HepG2 (cell line): Measurements from ENCODE around the gene OR6B3. TPM values are rescaled to one million over a fixed set of nuclear protein-coding genes. Genes with fewer than 3 reads are reported as not detected.

Experiments
- ATAC-seq: fragments of 200-7000 bp; cut with Tn5 transposase; 3 replicates; pipeline ENCODE4 v1.9.1; 2020; ENCODE audit warnings: mild to moderate bottlenecking, moderate library complexity
- BruUV-seq: library from RNA; stranded (reverse); fragments of 400-500 nt; replicated peaks from 2 replicates; lab custom pipeline; 2021; lab: Mats Ljungman, UMichigan
- CTCF ChIA-PET: fragments of 300-600 bp; formaldehyde crosslinking; extraction: SDS; loops from one replicate; lab custom pipeline; 2021; ENCODE audit warnings: low total read pairs, inconsistent platforms, low intra/inter-chr PET ratio; lab: Yijun Ruan, JAX
- POLR2A ChIA-PET: fragments of 350-600 bp; sonication (Branson Sonifier 250); formaldehyde crosslinking; loops from one replicate; lab custom pipeline; 2020; ENCODE audit warnings: antibody characterized with exemption, inconsistent platforms; lab: Yijun Ruan, JAX
- DNase-seq: peaks from one replicate; pipeline ENCODE4 v3.0.0-alpha.2; 2015; ENCODE audit warnings: low spot score
- FAIRE-seq: peaks from 3 replicates; lab custom pipeline; 2011; peaks lifted over from hg19 to GRCh38; lab: Jason Lieb, UNC
- H2AFZ ChIP-seq: one replicate; pipeline ENCODE4 v1.6.1; 2011; ENCODE audit warnings: low read length, inconsistent platforms
- H3K27ac ChIP-seq: fragments of 300-600 bp; 3 replicates; pipeline ENCODE4 v1.8.0; 2011; ENCODE audit warnings: mixed run types, mild to moderate bottlenecking, mixed read lengths, low read length, inconsistent platforms; ENCODE audit not compliant: insufficient read depth; ENCODE audit errors: extremely low read length
- H3K27me3 ChIP-seq, 2 experiments: fragments of 200-600 bp in 1 of 2; 2 replicates in 1 of 2; 3 replicates in 1 of 2; pipeline versions ENCODE4 v1.6.0 to v1.8.0; 2011; ENCODE audit warnings: low read length in 2 of 2, mild to moderate bottlenecking in 2 of 2, moderate library complexity in 2 of 2, inconsistent platforms in 1 of 2; ENCODE audit not compliant: insufficient read depth in 2 of 2, control insufficient read depth in 1 of 2
- H3K36me3 ChIP-seq, 2 experiments: fragments of 200-600 bp in 1 of 2; replicated peaks in 1 of 2; 2 replicates in 1 of 2; 3 replicates in 1 of 2; pipeline versions ENCODE4 v1.5.1 to v1.8.0; 2011; ENCODE audit warnings: low read length in 2 of 2, inconsistent platforms in 1 of 2; ENCODE audit not compliant: insufficient read depth in 2 of 2, control insufficient read depth in 1 of 2
- H3K4me1 ChIP-seq: 2 replicates; pipeline ENCODE4 v1.5.1; 2012; ENCODE audit warnings: low read length, inconsistent platforms; ENCODE audit not compliant: insufficient read depth
- H3K4me2 ChIP-seq: 2 replicates; pipeline ENCODE4 v1.6.0; 2011; ENCODE audit warnings: low read depth, low read length, inconsistent platforms
- H3K4me3 ChIP-seq, 3 experiments: fragments of 200-600 bp in 1 of 3; sonication (generic), shearing (Covaris generic) in 1 of 3; replicated peaks in 1 of 3; 2 replicates each; pipeline ENCODE4 v1.5.1; 2011 to 2016; ENCODE audit warnings: low read length in 3 of 3, inconsistent platforms in 2 of 3, low read depth in 2 of 3, mild to moderate bottlenecking in 2 of 3, control low read depth in 1 of 3, mixed read lengths in 1 of 3; ENCODE audit not compliant: insufficient read depth in 1 of 3
- H3K79me2 ChIP-seq: one replicate; pipeline ENCODE4 v1.6.1; 2011; ENCODE audit warnings: low read length, inconsistent platforms; ENCODE audit not compliant: insufficient read depth
- H3K9ac ChIP-seq: 2 replicates; pipeline ENCODE4 v1.6.0; 2011; ENCODE audit warnings: mild to moderate bottlenecking, low read depth, low read length, inconsistent platforms; ENCODE audit not compliant: insufficient read depth
- H3K9me3 ChIP-seq: 2 replicates; pipeline ENCODE4 v1.5.1; 2012; ENCODE audit warnings: mild to moderate bottlenecking, low read length
- H4K20me1 ChIP-seq: 2 replicates; pipeline ENCODE4 v1.6.0; 2011; ENCODE audit warnings: inconsistent platforms, mild to moderate bottlenecking, low read length, moderate library complexity; ENCODE audit not compliant: insufficient read depth
- ADNP ChIP-seq: sonication (generic); formaldehyde crosslinking; IDR thresholded peaks from 2 replicates; pipeline ENCODE4 v1.4.0; 2020; ENCODE audit warnings: missing genetic modification reagents
- CC2D1A ChIP-seq: sonication (generic); formaldehyde crosslinking; IDR thresholded peaks from 2 replicates; pipeline ENCODE4 v1.8.1; 2023; ENCODE audit warnings: mild to moderate bottlenecking, missing genetic modification reagents
- ETV5 ChIP-seq: IDR thresholded peaks from 2 replicates; pipeline ENCODE4 v1.6.1; 2018; ENCODE audit warnings: missing biosample characterization, missing genetic modification reagents, inconsistent platforms, borderline replicate concordance
- FLYWCH1 ChIP-seq: sonication (generic); formaldehyde crosslinking; IDR thresholded peaks from 2 replicates; pipeline ENCODE4 v1.8.1; 2023; ENCODE audit warnings: mild to moderate bottlenecking, missing genetic modification reagents
- HNF1A ChIP-seq, 2 experiments: sonication (generic) in 1 of 2; formaldehyde crosslinking in 1 of 2; IDR thresholded peaks; 2 replicates each; pipeline versions ENCODE4 v1.4.0 to v1.6.1; 2016 to 2020; ENCODE audit warnings: borderline replicate concordance in 1 of 2, low read depth in 1 of 2, mild to moderate bottlenecking in 1 of 2, missing genetic modification reagents in 1 of 2
- HNF4G ChIP-seq, 2 experiments: sonication (generic) in 1 of 2; formaldehyde crosslinking in 1 of 2; IDR thresholded peaks; 2 replicates each; pipeline versions ENCODE4 v1.4.0 to v1.6.1; 2011 to 2020; ENCODE audit warnings: borderline replicate concordance in 2 of 2, low read depth in 2 of 2, mild to moderate bottlenecking in 2 of 2, low read length in 1 of 2, missing genetic modification reagents in 1 of 2, moderate library complexity in 1 of 2
- MAFG ChIP-seq: sonication (generic); formaldehyde crosslinking; IDR thresholded peaks from 2 replicates; pipeline ENCODE4 v1.5.1; 2020; ENCODE audit warnings: mild to moderate bottlenecking, missing genetic modification reagents
- MZF1 ChIP-seq: sonication (generic); formaldehyde crosslinking; IDR thresholded peaks from 2 replicates; pipeline ENCODE4 v1.8.1; 2023; ENCODE audit warnings: mild to moderate bottlenecking, missing genetic modification reagents, borderline replicate concordance
- NFYB ChIP-seq: sonication (generic); formaldehyde crosslinking; IDR thresholded peaks from 2 replicates; pipeline ENCODE4 v1.4.0; 2020; ENCODE audit warnings: missing genetic modification reagents
- PHF21A ChIP-seq: sonication (generic); formaldehyde crosslinking; IDR thresholded peaks from 2 replicates; pipeline ENCODE4 v1.5.0; 2020; ENCODE audit warnings: mild to moderate bottlenecking, missing genetic modification reagents
- SETDB1 ChIP-seq: sonication (generic); formaldehyde crosslinking; IDR thresholded peaks from 2 replicates; pipeline ENCODE4 v1.5.1; 2020; ENCODE audit warnings: missing genetic modification reagents, mild to moderate bottlenecking, borderline replicate concordance
- SIX4 ChIP-seq: sonication (generic); formaldehyde crosslinking; IDR thresholded peaks from 2 replicates; pipeline ENCODE4 v1.4.0; 2020; ENCODE audit warnings: missing genetic modification reagents
- WIZ ChIP-seq: sonication (generic); formaldehyde crosslinking; IDR thresholded peaks from 2 replicates; pipeline ENCODE4 v1.5.1; 2020; ENCODE audit warnings: mild to moderate bottlenecking, missing genetic modification reagents
- ZFP36L1 ChIP-seq: sonication (generic); formaldehyde crosslinking; IDR thresholded peaks from 2 replicates; pipeline ENCODE4 v1.8.0; 2022; ENCODE audit warnings: mild to moderate bottlenecking, missing genetic modification reagents, moderate library complexity
- ZNF136 ChIP-seq: sonication (generic); formaldehyde crosslinking; IDR thresholded peaks from 2 replicates; pipeline ENCODE4 v1.8.1; 2022; ENCODE audit warnings: low read depth, mild to moderate bottlenecking, moderate library complexity, missing genetic modification reagents
- ZNF224 ChIP-seq: sonication (generic); formaldehyde crosslinking; IDR thresholded peaks from 2 replicates; pipeline ENCODE4 v1.5.0; 2020; ENCODE audit warnings: mild to moderate bottlenecking, missing genetic modification reagents
- ZNF34 ChIP-seq: sonication (generic); formaldehyde crosslinking; IDR thresholded peaks from 2 replicates; pipeline ENCODE4 v1.4.0; 2020; ENCODE audit warnings: mild to moderate bottlenecking, missing genetic modification reagents, borderline replicate concordance
- in situ Hi-C: cut with HindIII; loops from 2 replicates; pipeline ENCODE4 v1.10.0; 2017; ENCODE audit warnings: low pct_unique_long_range_greater_than_20kb; ENCODE audit not compliant: extremely low pct_ligation_motif_present
- intact Hi-C: fragments of 100-400 bp; cut with micrococcal nuclease; formaldehyde crosslinking; loops from one replicate; pipeline ENCODE4 v1.10.0; 2022; ENCODE audit not compliant: unreplicated experiment
- polyA plus RNA-seq, 8 experiments: library from polyadenylated mRNA; depleted of rRNA in 3 of 8; stranded (reverse) in 7 of 8; unstranded in 1 of 8; fragments of >200 nt; fragmentation: Illumina TruSeq in 4 of 8; extraction: Trizol in 4 of 8; gene quantifications; 2 replicates each; pipeline versions ENCODE4 v1.2.1 to v1.2.3, GENCODE V29; 2011 to 2016; ENCODE audit warnings: low read depth in 4 of 8, missing spikeins in 1 of 8, mixed read lengths in 1 of 8; ENCODE audit not compliant: insufficient read depth in 1 of 8
- total RNA-seq, 5 experiments: library from RNA; depleted of rRNA; stranded (reverse); fragments of >200 nt; fragmentation: Illumina TruSeq; extraction: Trizol; gene quantifications; 2 replicates each; pipeline ENCODE4 v1.2.3, GENCODE V29; 2016; ENCODE audit warnings: low read depth in 1 of 5
- TF ChIP-seq, protein P1 (sequence below): sonication (generic); formaldehyde crosslinking; conservative IDR thresholded peaks from 2 replicates; pipeline ENCODE4 v1.4.0; 2020; ENCODE audit warnings: mild to moderate bottlenecking, missing genetic modification reagents, moderate library complexity

OR6B3 gene
- total and polyA plus RNA-seq, 2 of the 13 experiments (the other 11 are each of a cell fraction or from before 2014, with no cell fraction given), result not detected

DNA sequence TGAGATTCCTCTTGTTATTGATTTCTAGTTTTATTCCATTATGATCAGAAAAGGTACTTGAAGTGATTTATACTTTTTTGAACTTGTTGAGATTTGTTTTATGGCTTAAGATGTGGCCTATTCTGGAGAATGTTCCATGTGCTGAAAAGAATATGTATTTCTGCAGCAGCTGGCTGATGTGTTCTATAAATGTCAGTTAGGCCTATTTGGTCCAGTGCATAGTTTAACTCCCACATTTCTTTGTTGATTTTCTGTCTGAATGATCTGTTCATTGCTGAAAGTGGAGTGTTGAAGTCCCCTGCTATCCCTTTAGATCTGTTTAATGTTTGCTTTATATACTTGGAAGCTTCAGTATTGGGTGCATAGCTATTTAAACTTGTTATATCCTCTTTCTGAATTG lies 16.0 kb downstream of the OR6B3 start:
- H3K4me3 ChIP-seq, result no peak overlapping the region
- TF ChIP-seq ZNF34 (CRISPR knock-in tag) (no peak), ETV5 (CRISPR knock-in tag) (no peak), SIX4 (CRISPR knock-in tag) (no peak), WIZ (CRISPR knock-in tag) (no peak), CC2D1A (no peak), FLYWCH1 (no peak), ZNF136 (CRISPR knock-in tag) (no peak), ADNP (CRISPR knock-in tag) (no peak), ZNF224 (CRISPR knock-in tag) (no peak), HNF4G (IDR thresholded peaks at IDR 0.05; ENCODE audit: borderline replicate concordance, low read depth, low read length) (no peak), HNF4G (CRISPR knock-in tag; IDR thresholded peaks at IDR 0.05; ENCODE audit: borderline replicate concordance, low read depth) (no peak), HNF1A (IDR thresholded peaks at IDR 0.05; ENCODE audit: low read depth) (no peak), HNF1A (CRISPR knock-in tag; IDR thresholded peaks at IDR 0.05; ENCODE audit: borderline replicate concordance) (no peak), MZF1 (CRISPR knock-in tag) (no peak), MAFG (CRISPR knock-in tag) (no peak), PHF21A (no peak), ZFP36L1 (no peak), NFYB (CRISPR knock-in tag) (no peak), SETDB1 (no peak)
- TF ChIP-seq, protein P1, sequence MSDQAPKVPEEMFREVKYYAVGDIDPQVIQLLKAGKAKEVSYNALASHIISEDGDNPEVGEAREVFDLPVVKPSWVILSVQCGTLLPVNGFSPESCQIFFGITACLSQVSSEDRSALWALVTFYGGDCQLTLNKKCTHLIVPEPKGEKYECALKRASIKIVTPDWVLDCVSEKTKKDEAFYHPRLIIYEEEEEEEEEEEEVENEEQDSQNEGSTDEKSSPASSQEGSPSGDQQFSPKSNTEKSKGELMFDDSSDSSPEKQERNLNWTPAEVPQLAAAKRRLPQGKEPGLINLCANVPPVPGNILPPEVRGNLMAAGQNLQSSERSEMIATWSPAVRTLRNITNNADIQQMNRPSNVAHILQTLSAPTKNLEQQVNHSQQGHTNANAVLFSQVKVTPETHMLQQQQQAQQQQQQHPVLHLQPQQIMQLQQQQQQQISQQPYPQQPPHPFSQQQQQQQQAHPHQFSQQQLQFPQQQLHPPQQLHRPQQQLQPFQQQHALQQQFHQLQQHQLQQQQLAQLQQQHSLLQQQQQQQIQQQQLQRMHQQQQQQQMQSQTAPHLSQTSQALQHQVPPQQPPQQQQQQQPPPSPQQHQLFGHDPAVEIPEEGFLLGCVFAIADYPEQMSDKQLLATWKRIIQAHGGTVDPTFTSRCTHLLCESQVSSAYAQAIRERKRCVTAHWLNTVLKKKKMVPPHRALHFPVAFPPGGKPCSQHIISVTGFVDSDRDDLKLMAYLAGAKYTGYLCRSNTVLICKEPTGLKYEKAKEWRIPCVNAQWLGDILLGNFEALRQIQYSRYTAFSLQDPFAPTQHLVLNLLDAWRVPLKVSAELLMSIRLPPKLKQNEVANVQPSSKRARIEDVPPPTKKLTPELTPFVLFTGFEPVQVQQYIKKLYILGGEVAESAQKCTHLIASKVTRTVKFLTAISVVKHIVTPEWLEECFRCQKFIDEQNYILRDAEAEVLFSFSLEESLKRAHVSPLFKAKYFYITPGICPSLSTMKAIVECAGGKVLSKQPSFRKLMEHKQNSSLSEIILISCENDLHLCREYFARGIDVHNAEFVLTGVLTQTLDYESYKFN (CRISPR knock-in tag), result no peak

More for the DNA sequence above, 16.0 kb downstream of the OR6B3 start:
- Histone ChIP-seq H3K27ac (no peak overlapping the region), H3K4me1 (no peaks in the 10 kb centered on the region), H4K20me1 (no peaks in the 10 kb centered on the region), H3K4me2 (no peak overlapping the region), H3K9me3 (no peaks in the 10 kb centered on the region), H3K9ac (no peak overlapping the region), H3K36me3 (no peaks in the 10 kb centered on the region), H3K79me2 (no peaks in the 10 kb centered on the region), H3K27me3 (peaks cover 2 to 38% of the 10 kb centered on the region in 2 experiments; a peak in 4 of 5 replicates), H2AFZ (no peak overlapping the region)
- FAIRE-seq (no peak), DNase-seq (no peak), ATAC-seq (no peak)
- ChIA-PET POLR2A (no interaction called here), CTCF (no interaction called here)
- in situ Hi-C loops, result no loop called here
- intact Hi-C loops, result no loop called here
- no TSS peak for BruUV-seq
